Vagina (tissue), 2 donors: Measurements from ENCODE around the gene TSPAN33. TPM values are rescaled to one million over a fixed set of nuclear protein-coding genes. Genes with fewer than 3 reads are reported as not detected.

Experiments used
- DNase-seq, 2 donors: peaks; one replicate each; pipeline ENCODE4 v3.0.0-alpha.2; 2017; ENCODE audit errors: extremely low spot score in 2 of 2
- H3K27ac ChIP-seq: fragments of 200-600 bp; sonication (generic); one replicate; pipeline ENCODE4 v1.5.1; 2019
- H3K27me3 ChIP-seq: fragments of 200-600 bp; sonication (generic); one replicate; pipeline ENCODE4 v1.5.1; 2019
- H3K36me3 ChIP-seq, 2 donors: fragments of 200-600 bp; sonication (generic); one replicate each; pipeline ENCODE4 v1.5.1; 2017 to 2019
- H3K4me1 ChIP-seq: fragments of 200-600 bp; sonication (generic); one replicate; pipeline ENCODE4 v1.5.1; 2019
- H3K4me3 ChIP-seq, 2 donors: fragments of 200-600 bp; sonication (generic); 1 replicate in 1 of 2; 2 replicates in 1 of 2; pipeline ENCODE4 v1.5.1; 2016 to 2019
- H3K9me3 ChIP-seq: fragments of 200-600 bp; sonication (generic); one replicate; pipeline ENCODE4 v1.5.1; 2019
- CTCF ChIP-seq, 3 experiments: fragments of 450-650 bp in 2 of 3; fragments of 200-600 bp in 1 of 3; sonication (generic) in 1 of 3; IDR thresholded peaks; one replicate each; pipeline ENCODE4 v1.5.1; 2017 to 2019; ENCODE audit warnings: antibody characterized with exemption in 3 of 3, mild to moderate bottlenecking in 2 of 3, moderate library complexity in 2 of 3
- POLR2A ChIP-seq, 2 donors: fragments of 450-650 bp; IDR thresholded peaks; one replicate each; pipeline ENCODE4 v1.6.1; 2017; ENCODE audit warnings: antibody characterized with exemption in 2 of 2, mild to moderate bottlenecking in 2 of 2, moderate library complexity in 2 of 2
- POLR2AphosphoS5 ChIP-seq, 2 donors: sonication (generic); formaldehyde crosslinking; IDR thresholded peaks; one replicate each; pipeline ENCODE4 v1.9.0; 2017; ENCODE audit warnings: antibody characterized with exemption in 2 of 2, mild to moderate bottlenecking in 2 of 2, low read depth in 1 of 2; ENCODE audit not compliant: insufficient read depth in 1 of 2
- intact Hi-C: fragments of 100-400 bp; cut with DNase I; formaldehyde crosslinking; loops from one replicate; pipeline ENCODE4 v1.15.1; 2023
- total RNA-seq: library from RNA; depleted of rRNA; stranded (reverse); fragments of >200 nt; gene quantifications from one replicate; pipeline ENCODE4 v1.2.3, GENCODE V29; 2016

TSPAN33 gene
- total RNA-seq, 1 donor from 2014 or later, result 2.7 TPM

GRCh38 chr7:129208667-129209066 is 64.2 kb downstream of the TSPAN33 start:
- peaks cover 0 to 30% of the 10 kb centered on the region in 2 donors for H3K36me3 ChIP-seq
- intact Hi-C loops, result no loop called here
- H3K9me3 ChIP-seq, result no peaks in the 10 kb centered on the region
- no peak for DNase-seq
- H3K4me3 ChIP-seq, result no peak overlapping the region
- TF ChIP-seq POLR2AphosphoS5 (IDR thresholded peaks at IDR 0.05; ENCODE audit: insufficient read depth in 1 of 2, low read depth in 1 of 2), result no peak
- no peak overlapping the region for H3K27ac ChIP-seq
- H3K27me3 ChIP-seq, result no peaks in the 10 kb centered on the region
- no peaks in the 10 kb centered on the region for H3K4me1 ChIP-seq

GRCh38 chr7:129209067-129209926 is 64.8 kb downstream of the TSPAN33 start:
- Histone ChIP-seq H3K27me3 (no peaks in the 10 kb centered on the region), H3K4me1 (no peaks in the 10 kb centered on the region), H3K9me3 (no peaks in the 10 kb centered on the region), H3K36me3 (peaks cover 0 to 30% of the 10 kb centered on the region in 2 donors), H3K27ac (no peak overlapping the region), H3K4me3 (no peak overlapping the region)
- intact Hi-C loops, result no loop called here
- no peak for TF ChIP-seq POLR2AphosphoS5 (IDR thresholded peaks at IDR 0.05; ENCODE audit: insufficient read depth in 1 of 2, low read depth in 1 of 2)
- TF ChIP-seq POLR2A (IDR thresholded peaks at IDR 0.05), result no peak
- no peak for TF ChIP-seq CTCF (IDR thresholded peaks at IDR 0.05)
- no peak for DNase-seq

- no peaks in the 10 kb centered on the region for H3K4me1 ChIP-seq
- peaks cover 0 to 30% of the 10 kb centered on the region in 2 donors for H3K36me3 ChIP-seq
Observed at GRCh38 chr7:129210256-129210988, 65.9 kb downstream of the TSPAN33 start.

GRCh38 chr7:129210989-129211312 is 66.4 kb downstream of the TSPAN33 start:
- intact Hi-C loops, result loop anchor here (5.0 kb wide), 2 partner anchors 49 to 719 kb away; no protein-coding TSS in a partner anchor
- H3K9me3 ChIP-seq, result no peaks in the 10 kb centered on the region
- H3K27ac ChIP-seq, result no peak overlapping the region
- H3K36me3 ChIP-seq, result peaks cover 0 to 27% of the 10 kb centered on the region in 2 donors
- DNase-seq, result no peak
- no peaks in the 10 kb centered on the region for H3K27me3 ChIP-seq
- no peaks in the 10 kb centered on the region for H3K4me1 ChIP-seq
- H3K4me3 ChIP-seq, result no peak overlapping the region
- no peak for TF ChIP-seq POLR2AphosphoS5 (IDR thresholded peaks at IDR 0.05; ENCODE audit: insufficient read depth in 1 of 2, low read depth in 1 of 2)
- TF ChIP-seq POLR2A (IDR thresholded peaks at IDR 0.05), result no peak
- no peak for TF ChIP-seq CTCF (IDR thresholded peaks at IDR 0.05)

More at GRCh38 chr7:129210256-129210988, 65.9 kb downstream of the TSPAN33 start:
- H3K4me3 ChIP-seq, result no peak overlapping the region
- H3K27me3 ChIP-seq, result no peaks in the 10 kb centered on the region
- intact Hi-C loops, result loop anchor here (5.0 kb wide), 2 partner anchors 48 to 718 kb away; no protein-coding TSS in a partner anchor
- H3K27ac ChIP-seq, result no peak overlapping the region
- no peaks in the 10 kb centered on the region for H3K9me3 ChIP-seq
- no peak for DNase-seq
- TF ChIP-seq POLR2AphosphoS5 (IDR thresholded peaks at IDR 0.05; ENCODE audit: insufficient read depth in 1 of 2, low read depth in 1 of 2), result peak in 1 of 2 donors; percentile 47
- TF ChIP-seq POLR2A (IDR thresholded peaks at IDR 0.05), result no peak
- peak; percentile 77 to 80 (median 78) for TF ChIP-seq CTCF (IDR thresholded peaks at IDR 0.05)

GRCh38 chr7:129212126-129212525 is 67.6 kb downstream of the TSPAN33 start:
- Histone ChIP-seq H3K9me3 (no peaks in the 10 kb centered on the region), H3K4me3 (no peak overlapping the region), H3K27me3 (no peaks in the 10 kb centered on the region), H3K36me3 (peaks cover 0 to 19% of the 10 kb centered on the region in 2 donors), H3K27ac (no peak overlapping the region), H3K4me1 (no peaks in the 10 kb centered on the region)
- intact Hi-C loops, result loop anchor here (5.0 kb wide), 2 partner anchors 50 to 720 kb away; no protein-coding TSS in a partner anchor
- no peak for DNase-seq
- no peak for TF ChIP-seq POLR2A (IDR thresholded peaks at IDR 0.05)
- no peak for TF ChIP-seq CTCF (IDR thresholded peaks at IDR 0.05)
- no peak for TF ChIP-seq POLR2AphosphoS5 (IDR thresholded peaks at IDR 0.05; ENCODE audit: insufficient read depth in 1 of 2, low read depth in 1 of 2)
